ENCODE results near the gene SLMAP.

DNA sequence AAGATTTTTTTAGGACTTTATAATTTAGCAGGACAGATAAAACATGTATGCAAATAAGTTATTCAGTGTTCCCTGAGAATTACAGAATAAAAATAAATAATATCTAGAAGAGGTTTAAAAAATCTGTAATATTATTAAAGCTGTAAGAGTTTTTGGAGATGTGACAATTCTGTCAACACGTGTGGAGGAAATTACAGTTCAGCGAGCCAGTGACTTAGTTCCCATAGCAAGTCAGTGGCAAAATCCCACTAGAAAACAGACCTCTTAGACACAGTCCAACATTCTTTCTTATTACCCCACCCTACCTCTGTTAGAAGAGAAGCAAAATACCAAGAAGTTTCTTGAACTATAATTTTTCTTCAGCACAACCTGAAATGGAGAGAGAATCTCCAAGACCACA, 47.1 kb upstream of the SLMAP start:
- no peak for TF ChIP-seq NANOG (IDR thresholded peaks at IDR 0.05; ENCODE audit: borderline replicate concordance)
- no peak for TF ChIP-seq CTCF (conservative IDR thresholded peaks at IDR 0.05; ENCODE audit: low read depth in 2 of 2)
- TF ChIP-seq JUNB (IDR thresholded peaks at IDR 0.05; ENCODE audit: unreplicated experiment), result no peak
- TF ChIP-seq EZH2 (IDR thresholded peaks at IDR 0.05; ENCODE audit: low read depth, unreplicated experiment), result no peak
- TF ChIP-seq, protein P1, sequence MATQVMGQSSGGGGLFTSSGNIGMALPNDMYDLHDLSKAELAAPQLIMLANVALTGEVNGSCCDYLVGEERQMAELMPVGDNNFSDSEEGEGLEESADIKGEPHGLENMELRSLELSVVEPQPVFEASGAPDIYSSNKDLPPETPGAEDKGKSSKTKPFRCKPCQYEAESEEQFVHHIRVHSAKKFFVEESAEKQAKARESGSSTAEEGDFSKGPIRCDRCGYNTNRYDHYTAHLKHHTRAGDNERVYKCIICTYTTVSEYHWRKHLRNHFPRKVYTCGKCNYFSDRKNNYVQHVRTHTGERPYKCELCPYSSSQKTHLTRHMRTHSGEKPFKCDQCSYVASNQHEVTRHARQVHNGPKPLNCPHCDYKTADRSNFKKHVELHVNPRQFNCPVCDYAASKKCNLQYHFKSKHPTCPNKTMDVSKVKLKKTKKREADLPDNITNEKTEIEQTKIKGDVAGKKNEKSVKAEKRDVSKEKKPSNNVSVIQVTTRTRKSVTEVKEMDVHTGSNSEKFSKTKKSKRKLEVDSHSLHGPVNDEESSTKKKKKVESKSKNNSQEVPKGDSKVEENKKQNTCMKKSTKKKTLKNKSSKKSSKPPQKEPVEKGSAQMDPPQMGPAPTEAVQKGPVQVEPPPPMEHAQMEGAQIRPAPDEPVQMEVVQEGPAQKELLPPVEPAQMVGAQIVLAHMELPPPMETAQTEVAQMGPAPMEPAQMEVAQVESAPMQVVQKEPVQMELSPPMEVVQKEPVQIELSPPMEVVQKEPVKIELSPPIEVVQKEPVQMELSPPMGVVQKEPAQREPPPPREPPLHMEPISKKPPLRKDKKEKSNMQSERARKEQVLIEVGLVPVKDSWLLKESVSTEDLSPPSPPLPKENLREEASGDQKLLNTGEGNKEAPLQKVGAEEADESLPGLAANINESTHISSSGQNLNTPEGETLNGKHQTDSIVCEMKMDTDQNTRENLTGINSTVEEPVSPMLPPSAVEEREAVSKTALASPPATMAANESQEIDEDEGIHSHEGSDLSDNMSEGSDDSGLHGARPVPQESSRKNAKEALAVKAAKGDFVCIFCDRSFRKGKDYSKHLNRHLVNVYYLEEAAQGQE (IDR thresholded peaks at IDR 0.05; ENCODE audit: unreplicated experiment), result no peak
- no peak for TF ChIP-seq POLR2AphosphoS5 (IDR thresholded peaks at IDR 0.05; ENCODE audit: low read depth)
- TF ChIP-seq EZH2phosphoT487 (IDR thresholded peaks at IDR 0.05; ENCODE audit: unreplicated experiment), result no peak
- TF ChIP-seq CREB1 (CRISPR knock-in tag; IDR thresholded peaks at IDR 0.05; ENCODE audit: low read depth), result no peak
- TF ChIP-seq ZNF114 (CRISPR knock-in tag; IDR thresholded peaks at IDR 0.05), result no peak
- TF ChIP-seq ZNF331 (CRISPR knock-in tag; IDR thresholded peaks at IDR 0.05; ENCODE audit: low read depth), result no peak
- TF ChIP-seq STAT1 (IDR thresholded peaks at IDR 0.05; ENCODE audit: unreplicated experiment), result no peak
- TF ChIP-seq, protein P2, sequence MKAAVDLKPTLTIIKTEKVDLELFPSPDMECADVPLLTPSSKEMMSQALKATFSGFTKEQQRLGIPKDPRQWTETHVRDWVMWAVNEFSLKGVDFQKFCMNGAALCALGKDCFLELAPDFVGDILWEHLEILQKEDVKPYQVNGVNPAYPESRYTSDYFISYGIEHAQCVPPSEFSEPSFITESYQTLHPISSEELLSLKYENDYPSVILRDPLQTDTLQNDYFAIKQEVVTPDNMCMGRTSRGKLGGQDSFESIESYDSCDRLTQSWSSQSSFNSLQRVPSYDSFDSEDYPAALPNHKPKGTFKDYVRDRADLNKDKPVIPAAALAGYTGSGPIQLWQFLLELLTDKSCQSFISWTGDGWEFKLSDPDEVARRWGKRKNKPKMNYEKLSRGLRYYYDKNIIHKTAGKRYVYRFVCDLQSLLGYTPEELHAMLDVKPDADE (IDR thresholded peaks at IDR 0.05), result no peak
- TF ChIP-seq, protein P3, sequence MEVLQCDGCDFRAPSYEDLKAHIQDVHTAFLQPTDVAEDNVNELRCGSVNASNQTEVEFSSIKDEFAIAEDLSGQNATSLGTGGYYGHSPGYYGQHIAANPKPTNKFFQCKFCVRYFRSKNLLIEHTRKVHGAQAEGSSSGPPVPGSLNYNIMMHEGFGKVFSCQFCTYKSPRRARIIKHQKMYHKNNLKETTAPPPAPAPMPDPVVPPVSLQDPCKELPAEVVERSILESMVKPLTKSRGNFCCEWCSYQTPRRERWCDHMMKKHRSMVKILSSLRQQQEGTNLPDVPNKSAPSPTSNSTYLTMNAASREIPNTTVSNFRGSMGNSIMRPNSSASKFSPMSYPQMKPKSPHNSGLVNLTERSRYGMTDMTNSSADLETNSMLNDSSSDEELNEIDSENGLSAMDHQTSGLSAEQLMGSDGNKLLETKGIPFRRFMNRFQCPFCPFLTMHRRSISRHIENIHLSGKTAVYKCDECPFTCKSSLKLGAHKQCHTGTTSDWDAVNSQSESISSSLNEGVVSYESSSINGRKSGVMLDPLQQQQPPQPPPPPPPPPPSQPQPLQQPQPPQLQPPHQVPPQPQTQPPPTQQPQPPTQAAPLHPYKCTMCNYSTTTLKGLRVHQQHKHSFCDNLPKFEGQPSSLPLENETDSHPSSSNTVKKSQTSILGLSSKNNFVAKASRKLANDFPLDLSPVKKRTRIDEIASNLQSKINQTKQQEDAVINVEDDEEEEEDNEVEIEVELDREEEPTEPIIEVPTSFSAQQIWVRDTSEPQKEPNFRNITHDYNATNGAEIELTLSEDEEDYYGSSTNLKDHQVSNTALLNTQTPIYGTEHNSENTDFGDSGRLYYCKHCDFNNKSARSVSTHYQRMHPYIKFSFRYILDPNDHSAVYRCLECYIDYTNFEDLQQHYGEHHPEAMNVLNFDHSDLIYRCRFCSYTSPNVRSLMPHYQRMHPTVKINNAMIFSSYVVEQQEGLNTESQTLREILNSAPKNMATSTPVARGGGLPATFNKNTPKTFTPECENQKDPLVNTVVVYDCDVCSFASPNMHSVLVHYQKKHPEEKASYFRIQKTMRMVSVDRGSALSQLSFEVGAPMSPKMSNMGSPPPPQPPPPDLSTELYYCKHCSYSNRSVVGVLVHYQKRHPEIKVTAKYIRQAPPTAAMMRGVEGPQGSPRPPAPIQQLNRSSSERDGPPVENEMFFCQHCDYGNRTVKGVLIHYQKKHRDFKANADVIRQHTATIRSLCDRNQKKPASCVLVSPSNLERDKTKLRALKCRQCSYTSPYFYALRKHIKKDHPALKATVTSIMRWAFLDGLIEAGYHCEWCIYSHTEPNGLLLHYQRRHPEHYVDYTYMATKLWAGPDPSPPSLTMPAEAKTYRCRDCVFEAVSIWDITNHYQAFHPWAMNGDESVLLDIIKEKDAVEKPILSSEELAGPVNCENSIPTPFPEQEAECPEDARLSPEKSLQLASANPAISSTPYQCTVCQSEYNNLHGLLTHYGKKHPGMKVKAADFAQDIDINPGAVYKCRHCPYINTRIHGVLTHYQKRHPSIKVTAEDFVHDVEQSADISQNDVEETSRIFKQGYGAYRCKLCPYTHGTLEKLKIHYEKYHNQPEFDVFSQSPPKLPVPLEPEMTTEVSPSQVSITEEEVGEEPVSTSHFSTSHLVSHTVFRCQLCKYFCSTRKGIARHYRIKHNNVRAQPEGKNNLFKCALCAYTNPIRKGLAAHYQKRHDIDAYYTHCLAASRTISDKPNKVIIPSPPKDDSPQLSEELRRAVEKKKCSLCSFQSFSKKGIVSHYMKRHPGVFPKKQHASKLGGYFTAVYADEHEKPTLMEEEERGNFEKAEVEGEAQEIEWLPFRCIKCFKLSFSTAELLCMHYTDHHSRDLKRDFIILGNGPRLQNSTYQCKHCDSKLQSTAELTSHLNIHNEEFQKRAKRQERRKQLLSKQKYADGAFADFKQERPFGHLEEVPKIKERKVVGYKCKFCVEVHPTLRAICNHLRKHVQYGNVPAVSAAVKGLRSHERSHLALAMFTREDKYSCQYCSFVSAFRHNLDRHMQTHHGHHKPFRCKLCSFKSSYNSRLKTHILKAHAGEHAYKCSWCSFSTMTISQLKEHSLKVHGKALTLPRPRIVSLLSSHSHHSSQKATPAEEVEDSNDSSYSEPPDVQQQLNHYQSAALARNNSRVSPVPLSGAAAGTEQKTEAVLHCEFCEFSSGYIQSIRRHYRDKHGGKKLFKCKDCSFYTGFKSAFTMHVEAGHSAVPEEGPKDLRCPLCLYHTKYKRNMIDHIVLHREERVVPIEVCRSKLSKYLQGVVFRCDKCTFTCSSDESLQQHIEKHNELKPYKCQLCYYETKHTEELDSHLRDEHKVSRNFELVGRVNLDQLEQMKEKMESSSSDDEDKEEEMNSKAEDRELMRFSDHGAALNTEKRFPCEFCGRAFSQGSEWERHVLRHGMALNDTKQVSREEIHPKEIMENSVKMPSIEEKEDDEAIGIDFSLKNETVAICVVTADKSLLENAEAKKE (CRISPR knock-in tag; IDR thresholded peaks at IDR 0.05), result no peak
